Fibroblast of the aortic adventitia (primary cell): Measurements from ENCODE around the gene PNMA8B. TPM values are rescaled to one million over a fixed set of nuclear protein-coding genes. Genes with fewer than 3 reads are reported as not detected.

ENCODE experiments used
- DNase-seq: peaks from one replicate; pipeline ENCODE4 v3.0.0-alpha.2; 2010; ENCODE audit warnings: low read depth
- H3K4me3 ChIP-seq: 2 replicates; pipeline ENCODE4 v1.5.1; 2011; ENCODE audit warnings: low read depth, mild to moderate bottlenecking, control low read depth, low read length, moderate library complexity
- total RNA-seq: library from RNA; depleted of rRNA; stranded (reverse); fragments of >200 nt; gene quantifications from 2 replicates; pipeline ENCODE4 v1.2.3, GENCODE V29; 2012; ENCODE audit warnings: low replicate concordance
- TF ChIP-seq, protein P1 (sequence below): IDR thresholded peaks from 2 replicates; pipeline ENCODE4 v1.5.1; 2011; ENCODE audit warnings: mild to moderate bottlenecking, low read length, control low read depth, inconsistent platforms; ENCODE audit not compliant: insufficient read depth

PNMA8B gene
- total RNA-seq, 1 donor: 1.6 TPM

DNA sequence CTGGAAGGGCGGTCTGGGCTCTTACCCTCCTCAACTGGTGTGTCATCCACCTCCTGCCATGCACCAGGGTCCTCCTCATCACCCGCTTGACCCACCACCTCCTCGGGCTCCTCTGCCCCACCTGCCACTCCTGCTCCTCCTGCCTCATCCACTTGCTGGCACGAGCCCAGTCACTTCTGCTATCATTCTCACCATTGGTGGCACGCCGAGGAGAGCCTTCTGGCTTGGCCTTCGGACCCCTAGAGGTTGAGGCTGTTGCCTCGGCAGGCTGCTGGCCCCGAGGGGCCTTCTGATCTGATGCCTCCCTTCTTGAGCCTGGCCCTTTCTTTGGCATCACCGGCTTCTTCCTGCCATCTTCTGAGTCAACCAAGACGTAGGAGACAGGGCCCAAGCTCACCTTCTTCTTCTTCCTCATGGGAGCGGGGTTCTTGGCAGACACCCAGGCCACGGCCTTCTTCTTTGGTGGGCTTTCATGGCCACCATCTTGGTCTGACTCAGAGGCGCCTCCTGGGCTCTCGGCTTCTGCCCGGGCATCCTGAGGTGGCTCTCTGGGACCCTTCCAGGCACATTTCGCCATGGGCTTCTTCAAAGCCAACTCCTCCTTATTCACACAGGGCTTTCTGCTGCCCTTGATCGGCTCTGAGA lies 26.0 kb downstream of the PNMA8B start:
- no peak overlapping the region for H3K4me3 ChIP-seq
- TF ChIP-seq, protein P1, sequence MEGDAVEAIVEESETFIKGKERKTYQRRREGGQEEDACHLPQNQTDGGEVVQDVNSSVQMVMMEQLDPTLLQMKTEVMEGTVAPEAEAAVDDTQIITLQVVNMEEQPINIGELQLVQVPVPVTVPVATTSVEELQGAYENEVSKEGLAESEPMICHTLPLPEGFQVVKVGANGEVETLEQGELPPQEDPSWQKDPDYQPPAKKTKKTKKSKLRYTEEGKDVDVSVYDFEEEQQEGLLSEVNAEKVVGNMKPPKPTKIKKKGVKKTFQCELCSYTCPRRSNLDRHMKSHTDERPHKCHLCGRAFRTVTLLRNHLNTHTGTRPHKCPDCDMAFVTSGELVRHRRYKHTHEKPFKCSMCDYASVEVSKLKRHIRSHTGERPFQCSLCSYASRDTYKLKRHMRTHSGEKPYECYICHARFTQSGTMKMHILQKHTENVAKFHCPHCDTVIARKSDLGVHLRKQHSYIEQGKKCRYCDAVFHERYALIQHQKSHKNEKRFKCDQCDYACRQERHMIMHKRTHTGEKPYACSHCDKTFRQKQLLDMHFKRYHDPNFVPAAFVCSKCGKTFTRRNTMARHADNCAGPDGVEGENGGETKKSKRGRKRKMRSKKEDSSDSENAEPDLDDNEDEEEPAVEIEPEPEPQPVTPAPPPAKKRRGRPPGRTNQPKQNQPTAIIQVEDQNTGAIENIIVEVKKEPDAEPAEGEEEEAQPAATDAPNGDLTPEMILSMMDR: no peak
- no peak for DNase-seq

DNA sequence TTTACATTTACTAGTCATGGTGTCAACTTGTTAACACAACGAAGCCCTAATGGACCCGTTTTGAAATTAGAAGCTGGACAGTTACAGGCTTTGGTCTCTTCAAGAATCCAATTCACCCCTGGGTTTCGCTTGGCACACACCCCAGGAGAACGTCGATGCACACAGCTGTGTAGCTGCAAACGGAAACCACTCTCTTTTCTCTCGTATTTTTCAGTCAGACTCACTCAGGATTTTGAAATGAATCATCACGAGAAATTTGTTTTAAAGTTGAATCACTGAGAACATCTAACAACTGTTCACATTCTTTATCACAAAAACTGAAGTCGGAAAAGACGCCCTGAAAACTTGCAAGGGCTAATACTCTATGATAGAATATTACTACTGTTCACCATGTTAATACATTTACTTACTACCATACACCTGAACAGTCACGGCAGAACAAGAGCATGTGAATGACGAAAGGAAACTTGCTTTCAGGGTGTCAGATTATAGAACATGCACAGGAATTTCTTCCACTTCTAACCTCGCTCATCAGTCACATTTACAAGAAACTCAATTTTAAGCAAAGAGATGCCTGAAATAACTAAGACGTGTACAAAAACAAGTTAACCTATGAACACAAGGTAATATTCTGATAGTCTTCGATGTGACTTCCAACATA lies 29.0 kb downstream of the PNMA8B start:
- TF ChIP-seq, protein P1: no peak
- H3K4me3 ChIP-seq: peak overlapping the region; percentile 25
- peak; percentile 90 for DNase-seq

DNA sequence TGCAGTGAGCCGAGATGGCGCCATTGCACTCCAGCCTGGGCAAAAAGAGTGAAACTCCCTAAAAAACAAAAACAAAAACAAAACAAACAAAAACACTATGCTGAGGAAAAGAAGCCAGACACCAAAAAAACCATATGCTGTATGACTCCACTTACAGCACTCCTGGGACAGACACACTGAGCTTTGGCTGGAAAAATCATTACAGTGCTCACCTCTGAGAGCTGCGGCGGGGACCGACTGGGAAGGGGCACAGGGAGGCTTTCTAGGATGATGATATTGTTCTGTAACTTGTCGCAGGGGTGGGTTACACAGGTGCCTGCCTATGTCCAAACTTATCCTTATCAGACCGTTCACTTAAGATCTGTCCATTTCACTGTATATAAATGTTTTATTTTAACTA lies 32.2 kb downstream of the PNMA8B start:
- no peak for DNase-seq
- TF ChIP-seq, protein P1: no peak
- no peak overlapping the region for H3K4me3 ChIP-seq

DNA sequence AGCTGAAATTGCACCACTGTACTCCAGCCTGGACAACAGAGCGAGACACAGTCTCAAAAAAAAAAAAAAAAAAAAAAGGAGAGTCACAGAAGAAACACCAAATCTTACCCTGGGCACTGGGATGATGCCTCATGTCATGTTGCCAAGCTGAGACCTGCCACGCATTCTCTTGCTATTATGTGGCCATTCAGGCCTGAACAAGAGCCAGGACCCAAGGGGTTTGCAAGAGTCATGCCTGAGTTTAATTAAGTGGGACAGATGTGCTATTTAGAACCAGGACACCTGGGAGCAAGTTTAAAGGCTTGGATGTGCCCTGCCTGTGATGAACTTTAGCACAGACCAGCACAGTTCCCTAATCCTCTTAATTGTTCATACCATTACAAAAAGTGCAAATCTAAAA lies 34.1 kb downstream of the PNMA8B start:
- TF ChIP-seq, protein P1: no peak
- no peak overlapping the region for H3K4me3 ChIP-seq
- DNase-seq: no peak

DNA sequence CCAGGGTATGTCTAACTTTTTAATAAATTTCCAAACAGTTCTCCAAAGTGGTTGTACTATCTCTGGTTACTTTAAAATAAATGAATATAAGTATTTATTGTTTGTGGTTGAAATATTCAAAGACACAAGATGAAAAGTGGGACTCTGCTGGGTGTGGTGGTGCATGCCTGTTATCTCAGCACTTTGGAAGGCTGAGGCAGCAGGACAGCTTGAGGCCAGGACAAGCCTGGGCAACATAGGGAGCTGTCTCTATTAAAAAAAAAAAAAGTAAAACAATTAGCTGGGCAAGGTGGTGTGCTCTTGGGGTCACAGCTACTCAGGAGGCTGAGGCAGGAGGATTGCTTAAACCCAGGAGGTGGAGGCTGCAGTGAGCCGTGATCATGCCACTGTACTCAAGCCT lies 34.7 kb downstream of the PNMA8B start:
- TF ChIP-seq, protein P1: no peak
- DNase-seq: no peak
- no peak overlapping the region for H3K4me3 ChIP-seq

DNA sequence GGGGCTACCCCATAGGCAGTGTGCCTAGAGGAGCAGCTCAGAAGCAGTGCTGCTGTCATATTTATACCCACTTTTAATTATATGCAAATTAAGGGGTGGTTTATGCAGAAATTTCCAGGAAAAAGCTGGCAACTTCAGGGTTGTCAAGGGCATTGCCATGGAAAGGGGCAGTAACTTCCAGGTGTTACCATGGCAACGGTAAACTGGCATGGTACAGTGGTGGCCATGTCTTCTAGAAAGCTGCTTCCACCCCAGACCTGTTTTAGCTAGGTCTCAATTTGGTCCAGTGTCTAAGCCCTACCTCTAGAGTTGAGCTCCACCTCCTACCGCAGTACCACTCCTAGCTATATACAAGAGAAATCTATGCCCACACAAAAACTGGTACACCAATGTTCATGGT lies 35.6 kb downstream of the PNMA8B start:
- TF ChIP-seq, protein P1: no peak
- H3K4me3 ChIP-seq: no peak overlapping the region
- DNase-seq: no peak
